Immature natural killer cell (primary cell): ENCODE measurements around the gene SNRPA. TPM values are rescaled to one million over a fixed set of nuclear protein-coding genes. Genes with fewer than 3 reads are reported as not detected.

Experiments used
- DNase-seq, 3 donors: peaks; one replicate each; pipeline ENCODE4 v3.0.0; 2022; ENCODE audit warnings: mixed read lengths in 1 of 3
- H3K27ac Mint-ChIP-seq, 6 donors: one replicate each; pipeline ENCODE4 v1.8.0; 2020; ENCODE audit warnings: mixed read lengths in 6 of 6, mild to moderate bottlenecking in 5 of 6, inconsistent platforms in 4 of 6, moderate library complexity in 3 of 6
- H3K27me3 Mint-ChIP-seq, 3 donors: one replicate each; pipeline ENCODE4 v1.8.0; 2020 to 2021; ENCODE audit warnings: low read depth in 3 of 3, mild to moderate bottlenecking in 3 of 3, mixed read lengths in 3 of 3, moderate library complexity in 3 of 3, inconsistent platforms in 1 of 3
- H3K36me3 Mint-ChIP-seq, 3 donors: one replicate each; pipeline ENCODE4 v1.8.0; 2020; ENCODE audit warnings: mixed read lengths in 3 of 3, inconsistent platforms in 2 of 3, mild to moderate bottlenecking in 2 of 3
- H3K4me1 Mint-ChIP-seq, 2 donors: one replicate each; pipeline ENCODE4 v1.8.0; 2020; ENCODE audit warnings: inconsistent platforms in 2 of 2, mild to moderate bottlenecking in 2 of 2, mixed read lengths in 2 of 2, moderate library complexity in 1 of 2
- H3K4me3 Mint-ChIP-seq, 5 donors: one replicate each; pipeline ENCODE4 v1.8.0; 2020; ENCODE audit warnings: mild to moderate bottlenecking in 5 of 5, mixed read lengths in 5 of 5, inconsistent platforms in 3 of 5, moderate library complexity in 3 of 5
- H3K9me3 Mint-ChIP-seq, 6 donors: one replicate each; pipeline ENCODE4 v1.8.0; 2020; ENCODE audit warnings: mild to moderate bottlenecking in 6 of 6, mixed read lengths in 6 of 6, inconsistent platforms in 4 of 6, moderate library complexity in 3 of 6
- polyA plus RNA-seq, 3 donors: library from polyadenylated mRNA; unstranded; fragments of 300-500 nt; fragmentation: Illumina TruSeq; gene quantifications; one replicate each; pipeline ENCODE4 v1.2.3, GENCODE V29; 2021

The SNRPA gene
- polyA plus RNA-seq, 3 donors from 2014 or later = 28.9 to 78.7 (median 39.2) TPM

DNA sequence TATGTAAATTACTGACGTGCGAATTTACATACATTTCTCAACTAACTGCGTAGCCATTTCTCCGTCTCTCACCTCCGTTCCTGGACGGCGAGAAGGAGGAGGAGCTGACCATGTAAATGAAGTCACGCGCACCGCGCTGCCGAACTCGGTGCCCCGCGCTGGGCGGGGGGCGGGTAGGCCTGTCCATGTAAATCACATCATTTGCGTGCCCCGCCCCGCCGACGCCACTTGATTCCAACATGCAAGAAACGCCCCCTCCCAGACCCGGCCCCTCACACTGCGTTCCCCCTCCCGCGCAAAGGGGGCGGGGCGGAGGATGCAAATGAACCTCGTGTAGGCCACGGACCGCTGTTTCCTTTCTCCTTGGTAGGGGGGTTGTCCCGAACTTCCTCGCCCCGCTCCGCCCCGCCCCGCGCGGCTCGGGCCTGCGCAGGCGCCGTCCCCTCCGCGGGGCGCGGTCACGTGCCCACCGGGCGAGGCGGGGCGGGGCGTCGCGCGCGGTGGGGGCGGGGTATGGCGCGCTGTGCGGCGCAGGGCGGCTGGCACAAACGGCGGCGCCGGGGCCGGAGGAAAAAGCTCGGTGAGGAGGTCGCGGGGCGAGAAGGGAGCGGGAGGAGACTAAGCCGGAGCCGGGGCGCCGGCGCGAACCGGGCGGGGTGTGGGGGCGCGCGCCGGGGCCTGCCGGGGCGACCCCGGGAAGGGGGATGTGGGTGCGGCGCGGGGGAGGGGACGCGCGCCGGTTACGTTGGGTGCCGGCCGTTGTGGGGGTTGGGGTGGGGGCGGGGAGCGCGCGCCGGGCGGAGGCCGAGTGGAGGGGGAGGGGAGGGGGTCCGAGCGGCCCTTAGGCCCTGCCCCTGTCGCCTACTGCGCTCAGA, 47.9 kb downstream of the SNRPA start, which contains the start of gene EGLN2:
EGLN2 (plus strand) TSS at position 509 of the 875 bp plus-strand sequence. CDS start 1,382 bp downstream, outside the sequence.
- peak; percentile 100 for DNase-seq
- no peaks in the 10 kb centered on the region for H3K9me3 Mint-ChIP-seq
- H3K27me3 Mint-ChIP-seq = peaks cover 10 to 34% (median 21%) of the 10 kb centered on the region in 3 donors
- peaks cover 0 to 15% (median 10%) of the 10 kb centered on the region in 3 donors for H3K36me3 Mint-ChIP-seq
- H3K4me3 Mint-ChIP-seq = peak within 1 kb of the TSS; percentile 93 to 100 (median 98)
- peak within 1 kb of the TSS; percentile 100 for H3K27ac Mint-ChIP-seq
- peaks cover 51 to 55% of the 10 kb centered on the region in 2 donors for H3K4me1 Mint-ChIP-seq

GRCh38 chr19:40799558-40800338, 48.7 kb downstream of the SNRPA start:
- peak in 2 of 3 donors; percentile 43 for DNase-seq
- Mint-ChIP-seq H3K9me3 (no peaks in the 10 kb centered on the region), H3K4me3 (peak overlapping the region; percentile 88 to 99 (median 92)), H3K36me3 (peaks cover 0 to 18% (median 15%) of the 10 kb centered on the region in 3 donors), H3K27me3 (peaks cover 10 to 34% (median 21%) of the 10 kb centered on the region in 3 donors), H3K4me1 (peaks cover 59 to 64% of the 10 kb centered on the region in 2 donors), H3K27ac (peak overlapping the region; percentile 88 to 100 (median 95))

GRCh38 chr19:40800339-40800996, 49.5 kb downstream of the SNRPA start:
- no peak for DNase-seq
- peaks cover 10 to 34% (median 23%) of the 10 kb centered on the region in 3 donors for H3K27me3 Mint-ChIP-seq
- H3K9me3 Mint-ChIP-seq = no peaks in the 10 kb centered on the region
- peaks cover 67 to 71% of the 10 kb centered on the region in 2 donors for H3K4me1 Mint-ChIP-seq
- H3K27ac Mint-ChIP-seq = peak overlapping the region; percentile 88 to 100 (median 95)
- H3K36me3 Mint-ChIP-seq = peaks cover 0 to 18% (median 15%) of the 10 kb centered on the region in 3 donors
- peak overlapping the region; percentile 88 to 99 (median 92) for H3K4me3 Mint-ChIP-seq

GRCh38 chr19:40800997-40801377, 50.0 kb downstream of the SNRPA start:
- no peak for DNase-seq
- peaks cover 0 to 18% (median 15%) of the 10 kb centered on the region in 3 donors for H3K36me3 Mint-ChIP-seq
- no peaks in the 10 kb centered on the region for H3K9me3 Mint-ChIP-seq
- peak overlapping the region in 4 of 6 donors; percentile 36 to 98 (median 66) for H3K27ac Mint-ChIP-seq
- H3K27me3 Mint-ChIP-seq = peaks cover 10 to 34% (median 23%) of the 10 kb centered on the region in 3 donors
- H3K4me3 Mint-ChIP-seq = peak overlapping the region; percentile 73 to 99 (median 88)
- peaks cover 72 to 76% of the 10 kb centered on the region in 2 donors for H3K4me1 Mint-ChIP-seq

- no peaks in the 10 kb centered on the region for H3K9me3 Mint-ChIP-seq
- no peak for DNase-seq
- peaks cover 78 to 83% of the 10 kb centered on the region in 2 donors for H3K4me1 Mint-ChIP-seq
- H3K4me3 Mint-ChIP-seq = peak overlapping the region; percentile 72 to 90 (median 76)
- peak overlapping the region; percentile 81 to 98 (median 89) for H3K27ac Mint-ChIP-seq
- peaks cover 9 to 32% (median 26%) of the 10 kb centered on the region in 3 donors for H3K27me3 Mint-ChIP-seq
- H3K36me3 Mint-ChIP-seq = peaks cover under 1 to 15% (median 15%) of the 10 kb centered on the region in 3 donors
Measured at GRCh38 chr19:40801426-40802299, 50.7 kb downstream of the SNRPA start.

DNA sequence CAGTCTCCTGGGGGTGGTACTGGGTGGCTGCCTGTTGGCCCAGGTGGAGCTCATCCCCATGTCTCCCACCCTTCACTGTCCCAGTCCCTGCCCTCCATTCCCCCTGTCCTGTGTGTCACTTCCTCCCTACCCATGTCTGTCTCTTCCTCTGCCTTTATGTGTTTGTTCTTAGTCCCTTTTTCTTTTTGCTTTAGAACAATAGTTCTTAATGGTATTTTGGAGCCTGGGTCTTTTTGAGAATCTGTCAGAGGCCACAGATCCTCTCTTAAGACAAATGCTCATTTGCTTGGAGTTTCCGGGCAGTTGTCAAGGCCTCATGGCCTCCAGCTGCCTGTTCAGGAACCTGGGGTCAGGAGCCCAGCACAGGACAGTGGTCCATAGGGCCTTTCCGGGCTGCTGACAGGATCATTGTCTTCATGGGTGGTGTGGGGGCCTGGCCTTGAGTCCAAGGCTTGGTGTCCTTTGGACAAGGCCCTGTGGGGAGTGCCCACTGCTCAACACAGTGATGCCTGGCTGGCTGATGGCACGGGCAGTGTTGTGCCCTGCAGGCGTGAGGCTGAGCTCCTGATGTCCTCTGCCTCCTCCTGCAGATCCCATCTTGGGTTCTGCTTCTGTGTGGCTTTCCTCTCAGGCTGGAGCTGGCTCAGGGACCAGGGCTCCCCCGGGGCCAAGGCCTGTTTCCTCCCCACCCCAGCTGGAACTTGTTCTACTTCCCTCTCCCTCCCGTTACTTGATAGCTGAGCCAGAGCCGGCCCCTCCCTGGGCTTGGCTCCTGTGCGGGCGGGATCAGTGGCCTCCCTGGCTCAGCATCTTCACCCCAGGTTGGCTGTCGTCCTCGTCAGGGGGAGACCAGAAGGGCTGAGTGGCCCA, 51.5 kb downstream of the SNRPA start:
- Mint-ChIP-seq H3K27me3 (peaks cover 8 to 32% (median 30%) of the 10 kb centered on the region in 3 donors), H3K36me3 (peaks cover 3 to 15% (median 15%) of the 10 kb centered on the region in 3 donors), H3K4me3 (peak overlapping the region; percentile 72 to 90 (median 79)), H3K4me1 (peaks cover 85 to 87% of the 10 kb centered on the region in 2 donors), H3K27ac (peak overlapping the region; percentile 88 to 98 (median 89)), H3K9me3 (no peaks in the 10 kb centered on the region)
- no peak for DNase-seq

- H3K27ac Mint-ChIP-seq = peak overlapping the region; percentile 88 to 98 (median 90)
- DNase-seq = no peak
- peaks cover 9 to 29% (median 27%) of the 10 kb centered on the region in 3 donors for H3K27me3 Mint-ChIP-seq
- H3K36me3 Mint-ChIP-seq = peaks cover 3 to 15% (median 14%) of the 10 kb centered on the region in 3 donors
- H3K4me3 Mint-ChIP-seq = peak overlapping the region in 4 of 5 donors; percentile 46 to 90 (median 65)
- peaks cover 81 to 85% of the 10 kb centered on the region in 2 donors for H3K4me1 Mint-ChIP-seq
- no peaks in the 10 kb centered on the region for H3K9me3 Mint-ChIP-seq
Measured at GRCh38 chr19:40803170-40803856, 52.3 kb downstream of the SNRPA start.

GRCh38 chr19:40803857-40804782, 53.1 kb downstream of the SNRPA start:
- H3K4me1 Mint-ChIP-seq = peaks cover 77 to 89% of the 10 kb centered on the region in 2 donors
- peak in 2 of 3 donors; percentile 28 to 30 for DNase-seq
- peak overlapping the region; percentile 33 to 63 (median 43) for H3K4me3 Mint-ChIP-seq

DNA sequence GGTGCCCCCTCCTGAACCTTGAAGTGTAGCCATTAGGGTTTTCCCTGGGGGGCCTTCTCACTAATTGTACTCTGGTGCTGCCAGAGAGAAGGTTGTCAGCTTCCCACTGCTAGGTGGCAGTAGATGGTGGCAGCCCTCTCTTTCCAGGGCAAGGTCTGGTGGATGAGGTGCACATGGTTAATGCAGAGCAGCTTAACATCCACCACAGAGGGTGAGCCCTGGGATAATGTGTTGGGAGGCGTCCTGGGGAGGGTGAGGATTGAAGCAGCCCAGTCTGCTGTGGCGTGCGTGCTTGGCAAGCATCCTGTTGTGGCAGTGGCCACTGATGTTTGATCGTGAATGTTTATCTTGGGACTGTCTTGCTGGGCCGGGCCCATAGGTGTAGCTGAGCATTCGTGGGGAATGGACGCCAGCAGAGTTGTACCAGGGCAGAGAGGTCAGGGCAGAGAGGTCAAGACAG, 53.8 kb downstream of the SNRPA start:
- peaks cover 77 to 92% of the 10 kb centered on the region in 2 donors for H3K4me1 Mint-ChIP-seq
- H3K27me3 Mint-ChIP-seq = peaks cover 8 to 18% (median 17%) of the 10 kb centered on the region in 3 donors
- H3K9me3 Mint-ChIP-seq = no peaks in the 10 kb centered on the region
- DNase-seq = no peak
- peak overlapping the region in 3 of 5 donors; percentile 7 to 33 (median 8) for H3K4me3 Mint-ChIP-seq
- H3K27ac Mint-ChIP-seq = peak overlapping the region; percentile 89 to 98 (median 92)
- H3K36me3 Mint-ChIP-seq = peaks cover 3 to 15% (median 10%) of the 10 kb centered on the region in 3 donors

More at GRCh38 chr19:40803857-40804782, 53.1 kb downstream of the SNRPA start:
- Mint-ChIP-seq H3K27me3 (peaks cover 8 to 22% (median 21%) of the 10 kb centered on the region in 3 donors), H3K36me3 (peaks cover 3 to 15% (median 10%) of the 10 kb centered on the region in 3 donors), H3K27ac (peak overlapping the region; percentile 88 to 98 (median 90)), H3K9me3 (no peaks in the 10 kb centered on the region)

DNA sequence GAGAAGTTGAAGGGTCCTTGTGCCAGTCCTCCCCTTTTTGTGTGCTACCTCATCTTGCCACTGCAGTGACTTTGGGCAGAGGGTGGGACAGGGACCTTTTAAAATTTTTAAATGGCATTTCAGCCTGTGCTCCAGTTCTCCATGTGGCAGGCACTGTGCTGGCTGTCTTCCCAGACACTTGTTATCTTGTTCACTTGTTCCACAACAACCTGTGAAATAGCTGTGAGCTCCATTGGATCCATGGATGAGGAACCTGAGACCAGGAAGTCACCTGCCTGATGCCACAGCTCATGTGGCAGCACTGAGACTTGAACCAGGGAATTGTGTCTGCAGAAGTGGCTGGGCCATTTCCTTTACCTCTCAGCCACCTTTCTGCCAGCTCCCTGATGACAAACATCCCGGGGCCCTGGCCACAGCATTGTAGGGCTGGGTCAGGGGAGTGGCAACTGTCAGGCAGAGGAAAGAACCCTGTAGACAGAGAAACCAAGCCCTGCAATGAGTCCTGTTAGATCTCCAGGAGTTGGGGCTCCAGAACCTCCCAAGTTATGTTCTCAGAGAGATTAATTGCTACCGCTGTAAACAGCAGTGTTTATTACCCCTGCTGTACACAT, 54.4 kb downstream of the SNRPA start:
- Mint-ChIP-seq H3K4me3 (no peak overlapping the region), H3K4me1 (peaks cover 77 to 92% of the 10 kb centered on the region in 2 donors), H3K27ac (peak overlapping the region; percentile 87 to 98 (median 92)), H3K27me3 (peaks cover 8 to 14% (median 14%) of the 10 kb centered on the region in 3 donors), H3K36me3 (peaks cover 3 to 12% (median 10%) of the 10 kb centered on the region in 3 donors), H3K9me3 (no peaks in the 10 kb centered on the region)
- no peak for DNase-seq
